CD4-positive, alpha-beta memory T cell (primary cell): Measurements from ENCODE around the gene EVX2. TPM values are rescaled to one million over a fixed set of nuclear protein-coding genes. Genes with fewer than 3 reads are reported as not detected.

Source experiments
- CTCF ChIA-PET: fragments of 350-600 bp; sonication (Branson Sonifier 250); formaldehyde crosslinking; loops from one replicate; lab custom pipeline; 2021; ENCODE audit warnings: inconsistent platforms; ENCODE audit not compliant: partially characterized antibody; lab: Charles Lee
- POLR2A ChIA-PET: fragments of 350-600 bp; sonication (Branson Sonifier 250); formaldehyde crosslinking; loops from one replicate; lab custom pipeline; 2021; ENCODE audit not compliant: partially characterized antibody; lab: Charles Lee
- DNase-seq, 5 donors: peaks; one replicate each; pipeline versions ENCODE4 v3.0.0 to v3.0.0-alpha.2; 2020 to 2022; ENCODE audit warnings: mixed read lengths in 1 of 5
- H3K27ac ChIP-seq: one replicate; pipeline ENCODE4 v1.7.0; 2013; ENCODE audit warnings: low read depth, low read length
- H3K27me3 ChIP-seq: 2 replicates; pipeline ENCODE4 v1.7.0; 2013; ENCODE audit warnings: mild to moderate bottlenecking, low read length, moderate library complexity; ENCODE audit not compliant: insufficient read depth
- H3K36me3 ChIP-seq: 2 replicates; pipeline ENCODE4 v1.7.0; 2013; ENCODE audit warnings: mild to moderate bottlenecking, low read length, moderate library complexity; ENCODE audit not compliant: insufficient read depth
- H3K4me1 ChIP-seq: 2 replicates; pipeline ENCODE4 v1.7.0; 2013; ENCODE audit warnings: mild to moderate bottlenecking, low read length, moderate library complexity; ENCODE audit not compliant: insufficient read depth
- H3K4me3 ChIP-seq, 2 donors: one replicate each; pipeline ENCODE4 v1.7.0; 2013; ENCODE audit warnings: low read length in 2 of 2, mild to moderate bottlenecking in 1 of 2
- H3K9me3 ChIP-seq, 2 donors: one replicate each; pipeline ENCODE4 v1.7.0; 2013; ENCODE audit warnings: low read length in 2 of 2, control low read depth in 1 of 2; ENCODE audit not compliant: control insufficient read depth in 1 of 2
- H3K27ac Mint-ChIP-seq, 7 donors: one replicate each; pipeline ENCODE4 v1.8.0; 2020 to 2021; ENCODE audit warnings: mixed read lengths in 7 of 7, mild to moderate bottlenecking in 6 of 7, inconsistent platforms in 3 of 7, moderate library complexity in 3 of 7
- H3K27me3 Mint-ChIP-seq, 2 donors: one replicate each; pipeline ENCODE4 v1.8.0; 2020 to 2021; ENCODE audit warnings: mixed read lengths in 2 of 2
- H3K36me3 Mint-ChIP-seq, 2 donors: one replicate each; pipeline ENCODE4 v1.8.0; 2020 to 2021; ENCODE audit warnings: mixed read lengths in 2 of 2, inconsistent platforms in 1 of 2, mild to moderate bottlenecking in 1 of 2
- H3K4me1 Mint-ChIP-seq, 4 donors: one replicate each; pipeline ENCODE4 v1.8.0; 2020 to 2021; ENCODE audit warnings: mixed read lengths in 4 of 4, mild to moderate bottlenecking in 1 of 4
- H3K4me3 Mint-ChIP-seq, 8 donors: one replicate each; pipeline ENCODE4 v1.8.0; 2020 to 2021; ENCODE audit warnings: mixed read lengths in 8 of 8, mild to moderate bottlenecking in 7 of 8, moderate library complexity in 6 of 8, inconsistent platforms in 3 of 8
- H3K9me3 Mint-ChIP-seq, 8 donors: one replicate each; pipeline ENCODE4 v1.8.0; 2020 to 2021; ENCODE audit warnings: mixed read lengths in 8 of 8, mild to moderate bottlenecking in 5 of 8, inconsistent platforms in 3 of 8, moderate library complexity in 1 of 8
- intact Hi-C: fragments of 100-400 bp; cut with micrococcal nuclease; formaldehyde crosslinking; loops from one replicate; pipeline ENCODE4 v1.15.1; 2023
- polyA plus RNA-seq, 2 donors: library from polyadenylated mRNA; unstranded; fragments of 300-500 nt; fragmentation: Illumina TruSeq; gene quantifications; one replicate each; pipeline ENCODE4 v1.2.3, GENCODE V29; 2021
- total RNA-seq, 2 experiments: library from RNA; stranded (reverse); gene quantifications; one replicate each; pipeline ENCODE4 v1.2.3, GENCODE V29; 2021

EVX2 gene
- total and polyA plus RNA-seq, 4 experiments from 2014 or later: not detected

- Histone ChIP-seq H3K36me3 (no peaks in the 10 kb centered on the region), H3K27ac (no peak overlapping the region), H3K9me3 (no peaks in the 10 kb centered on the region), H3K27me3 (peaks cover 88% of the 10 kb centered on the region), H3K4me1 (peaks cover 11% of the 10 kb centered on the region), H3K4me3 (peak overlapping the region in 1 of 2 donors; percentile 22)
- no peak for DNase-seq
- ChIA-PET CTCF (interaction anchor here (1.4 to 1.8 kb wide), 2 partner anchors 9 to 398 kb away, joined by 5 to 6 read pairs; no protein-coding TSS in a partner anchor), POLR2A (interaction anchor here (0.7 kb wide), 1 partner anchor 11 kb away, joined by 3 read pairs; the partner anchor contains the start of gene HOXD12)
- H3K4me3 Mint-ChIP-seq: peak overlapping the region; percentile 44 to 79 (median 67)
- H3K27ac Mint-ChIP-seq: peak overlapping the region in 5 of 7 donors; percentile 17 to 91 (median 57)
- peaks cover 8 to 64% (median 18%) of the 10 kb centered on the region in 4 donors for H3K4me1 Mint-ChIP-seq
- peaks cover 68 to 76% of the 10 kb centered on the region in 2 donors for H3K27me3 Mint-ChIP-seq
- intact Hi-C loops: loop anchor here (1.0 to 2.0 kb wide), 2 partner anchors 8 to 397 kb away; no protein-coding TSS in a partner anchor
- H3K36me3 Mint-ChIP-seq: peaks cover 7 to 9% of the 10 kb centered on the region in 2 donors
- peaks cover 0 to 60% (median 47%) of the 10 kb centered on the region in 8 donors for H3K9me3 Mint-ChIP-seq
Measured at GRCh38 chr2:176088048-176088936, 4.5 kb upstream of the EVX2 start.

DNA sequence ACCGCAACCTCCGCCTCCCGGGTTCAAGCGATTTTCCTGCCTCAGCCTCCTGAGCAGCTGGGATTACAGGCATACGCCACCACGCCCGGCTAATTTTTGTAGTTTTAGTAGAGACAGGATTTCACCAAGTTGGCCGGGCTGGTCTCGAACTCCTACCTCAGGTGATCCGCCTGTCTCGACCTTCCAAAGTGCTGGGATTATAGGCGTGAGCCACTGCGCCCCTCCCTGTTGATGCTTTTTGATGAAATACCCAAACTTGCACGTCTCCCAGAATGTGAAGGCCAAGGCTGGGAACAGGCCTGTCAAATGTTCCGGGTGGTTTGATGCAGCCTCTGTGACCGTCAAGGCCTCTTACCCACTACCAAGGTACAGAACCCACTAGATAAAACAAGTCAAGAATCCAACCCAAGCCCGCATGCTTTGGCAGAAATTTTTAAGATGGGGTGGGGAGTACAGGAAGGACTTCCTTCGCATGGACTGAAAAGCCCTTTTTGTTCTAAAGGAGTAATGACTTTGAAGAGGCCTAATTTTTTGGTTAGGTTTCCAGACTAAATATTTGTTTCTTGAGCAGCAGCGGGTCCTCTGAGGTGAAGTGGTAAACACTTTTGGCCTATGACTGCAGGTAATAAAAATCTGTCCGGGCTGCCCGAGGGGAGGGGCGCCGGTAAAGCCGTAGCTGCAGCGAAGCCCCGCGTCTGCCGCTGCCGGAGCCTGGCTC is 3.7 kb upstream of the EVX2 start:
- intact Hi-C loops: loop anchor here (1.0 to 2.0 kb wide), 2 partner anchors 9 to 397 kb away; no protein-coding TSS in a partner anchor
- ChIA-PET CTCF (no interaction called here), POLR2A (no interaction called here)
- H3K4me3 ChIP-seq: no peak overlapping the region
- Mint-ChIP-seq H3K27me3 (peaks cover 74 to 81% of the 10 kb centered on the region in 2 donors), H3K4me1 (peaks cover 6 to 61% (median 16%) of the 10 kb centered on the region in 4 donors), H3K4me3 (peak overlapping the region in 6 of 8 donors; percentile 44 to 79 (median 68)), H3K9me3 (peaks cover 0 to 64% (median 50%) of the 10 kb centered on the region in 8 donors), H3K36me3 (peaks cover 7 to 9% of the 10 kb centered on the region in 2 donors), H3K27ac (peak overlapping the region in 5 of 7 donors; percentile 29 to 91 (median 57))
- H3K36me3 ChIP-seq: no peaks in the 10 kb centered on the region
- H3K27me3 ChIP-seq: peaks cover 93% of the 10 kb centered on the region
- no peak overlapping the region for H3K27ac ChIP-seq
- DNase-seq: no peak
- H3K9me3 ChIP-seq: no peaks in the 10 kb centered on the region
- H3K4me1 ChIP-seq: peaks cover 9% of the 10 kb centered on the region

GRCh38 chr2:176085861-176086771 is 2.4 kb upstream of the EVX2 start:
- intact Hi-C loops: no loop called here
- CTCF ChIA-PET: interaction anchor here (1.0 to 1.6 kb wide), 2 partner anchors 11 to 396 kb away, joined by 3 to 7 read pairs; no protein-coding TSS in a partner anchor

GRCh38 chr2:176085120-176085788 is 1.5 kb upstream of the EVX2 start:
- peak overlapping the region in 3 of 8 donors; percentile 5 to 50 (median 46) for H3K4me3 Mint-ChIP-seq
- H3K27ac Mint-ChIP-seq: peak overlapping the region in 4 of 7 donors; percentile 18 to 91 (median 81)
- peaks cover 1 to 46% (median 11%) of the 10 kb centered on the region in 4 donors for H3K4me1 Mint-ChIP-seq
- Histone ChIP-seq H3K4me1 (peaks cover 9% of the 10 kb centered on the region), H3K4me3 (no peak overlapping the region), H3K27me3 (peaks cover 94% of the 10 kb centered on the region), H3K9me3 (no peaks in the 10 kb centered on the region), H3K36me3 (no peaks in the 10 kb centered on the region), H3K27ac (no peak overlapping the region)
- ChIA-PET POLR2A (interaction anchor here (1.1 to 1.2 kb wide), 2 partner anchors 11 to 25 kb away, joined by 3 read pairs; no protein-coding TSS in a partner anchor), CTCF (interaction anchor here (1.0 to 1.6 kb wide), 2 partner anchors 12 to 395 kb away, joined by 3 to 7 read pairs; no protein-coding TSS in a partner anchor)
- peaks cover 0 to 15% of the 10 kb centered on the region in 2 donors for H3K36me3 Mint-ChIP-seq
- peaks cover 0 to 73% (median 52%) of the 10 kb centered on the region in 8 donors for H3K9me3 Mint-ChIP-seq
- intact Hi-C loops: no loop called here
- H3K27me3 Mint-ChIP-seq: peaks cover 62 to 71% of the 10 kb centered on the region in 2 donors
- peak in 1 of 5 donors; percentile 28 for DNase-seq

More at GRCh38 chr2:176085861-176086771, 2.4 kb upstream of the EVX2 start:
- H3K27ac Mint-ChIP-seq: peak overlapping the region in 6 of 7 donors; percentile 30 to 91 (median 58)
- H3K9me3 ChIP-seq: no peaks in the 10 kb centered on the region
- H3K36me3 ChIP-seq: no peaks in the 10 kb centered on the region
- peaks cover 0 to 71% (median 52%) of the 10 kb centered on the region in 8 donors for H3K9me3 Mint-ChIP-seq
- POLR2A ChIA-PET: interaction anchor here (1.1 to 1.2 kb wide), 2 partner anchors 10 to 24 kb away, joined by 3 read pairs; no protein-coding TSS in a partner anchor
- peaks cover 1 to 49% (median 10%) of the 10 kb centered on the region in 4 donors for H3K4me1 Mint-ChIP-seq
- H3K27me3 Mint-ChIP-seq: peaks cover 67 to 78% of the 10 kb centered on the region in 2 donors
- H3K27me3 ChIP-seq: peaks cover 96% of the 10 kb centered on the region
- peak overlapping the region in 5 of 8 donors; percentile 5 to 36 (median 18) for H3K4me3 Mint-ChIP-seq
- peaks cover 9% of the 10 kb centered on the region for H3K4me1 ChIP-seq
- H3K4me3 ChIP-seq: no peak overlapping the region
- H3K36me3 Mint-ChIP-seq: peaks cover 0 to 13% of the 10 kb centered on the region in 2 donors
- no peak overlapping the region for H3K27ac ChIP-seq
- no peak for DNase-seq

DNA sequence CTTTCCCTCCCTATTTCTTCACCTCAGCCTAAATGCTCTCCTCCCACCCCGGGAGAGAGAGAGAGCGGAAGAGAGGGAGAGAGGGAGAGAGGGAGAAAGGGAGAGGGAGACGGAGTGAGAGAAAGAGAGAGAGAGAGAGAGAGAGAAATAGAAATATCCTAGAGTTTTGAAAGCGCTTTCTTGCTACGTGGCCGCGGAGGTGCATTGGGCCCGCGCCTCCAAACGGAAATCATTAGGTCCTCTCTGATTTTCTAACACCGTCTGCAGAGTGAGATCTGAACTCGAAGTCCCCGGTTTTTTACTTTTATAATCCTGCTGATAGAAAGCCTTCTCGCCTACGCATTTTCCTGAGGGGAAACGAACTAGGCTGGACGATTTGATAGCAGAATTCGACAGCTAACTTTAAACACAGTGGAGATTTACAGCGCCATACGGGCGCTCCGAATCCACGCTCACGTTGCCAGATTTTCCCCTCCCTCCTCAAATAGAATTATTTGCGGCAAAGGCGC is 903 bp upstream of the EVX2 start:
- Mint-ChIP-seq H3K9me3 (peaks cover 0 to 72% (median 51%) of the 10 kb centered on the region in 8 donors), H3K27ac (peak overlapping the region in 6 of 7 donors; percentile 39 to 96 (median 68)), H3K36me3 (peaks cover 0 to 15% of the 10 kb centered on the region in 2 donors), H3K27me3 (peaks cover 60 to 65% of the 10 kb centered on the region in 2 donors), H3K4me1 (peaks cover 1 to 42% (median 11%) of the 10 kb centered on the region in 4 donors), H3K4me3 (peak overlapping the region in 6 of 8 donors; percentile 22 to 78 (median 45))
- H3K36me3 ChIP-seq: no peaks in the 10 kb centered on the region
- DNase-seq: no peak
- H3K27me3 ChIP-seq: peaks cover 91% of the 10 kb centered on the region
- H3K4me3 ChIP-seq: no peak overlapping the region
- peaks cover 9% of the 10 kb centered on the region for H3K4me1 ChIP-seq
- CTCF ChIA-PET: interaction anchor here (1.6 kb wide), 1 partner anchor 12 kb away, joined by 7 read pairs; no protein-coding TSS in a partner anchor
- H3K27ac ChIP-seq: no peak overlapping the region
- intact Hi-C loops: no loop called here
- no peaks in the 10 kb centered on the region for H3K9me3 ChIP-seq
- POLR2A ChIA-PET: interaction anchor here (1.1 kb wide), 1 partner anchor 12 kb away, joined by 3 read pairs; no protein-coding TSS in a partner anchor
